ENCODE data around the gene ASCC1.

DNA sequence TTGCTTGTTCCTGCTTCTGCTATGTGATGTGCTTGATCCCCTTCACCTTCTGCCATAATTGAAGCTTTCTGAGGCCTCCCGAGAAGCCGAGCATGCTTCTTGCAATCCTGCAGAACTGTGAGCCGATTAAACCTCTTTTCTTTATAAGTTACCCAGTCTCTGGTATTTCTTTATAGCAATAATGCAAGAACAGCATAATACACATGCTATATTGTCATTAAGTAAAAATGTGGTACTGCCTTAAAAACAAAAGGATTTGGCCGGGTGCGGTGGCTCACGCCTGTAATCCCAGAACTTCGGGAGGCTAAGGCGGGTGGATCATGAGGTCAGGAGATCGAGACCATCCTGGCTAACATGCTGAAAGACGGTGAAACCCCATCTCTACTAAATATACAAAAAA, 59.9 kb downstream of the ASCC1 start:
- TF ChIP-seq, protein P1, sequence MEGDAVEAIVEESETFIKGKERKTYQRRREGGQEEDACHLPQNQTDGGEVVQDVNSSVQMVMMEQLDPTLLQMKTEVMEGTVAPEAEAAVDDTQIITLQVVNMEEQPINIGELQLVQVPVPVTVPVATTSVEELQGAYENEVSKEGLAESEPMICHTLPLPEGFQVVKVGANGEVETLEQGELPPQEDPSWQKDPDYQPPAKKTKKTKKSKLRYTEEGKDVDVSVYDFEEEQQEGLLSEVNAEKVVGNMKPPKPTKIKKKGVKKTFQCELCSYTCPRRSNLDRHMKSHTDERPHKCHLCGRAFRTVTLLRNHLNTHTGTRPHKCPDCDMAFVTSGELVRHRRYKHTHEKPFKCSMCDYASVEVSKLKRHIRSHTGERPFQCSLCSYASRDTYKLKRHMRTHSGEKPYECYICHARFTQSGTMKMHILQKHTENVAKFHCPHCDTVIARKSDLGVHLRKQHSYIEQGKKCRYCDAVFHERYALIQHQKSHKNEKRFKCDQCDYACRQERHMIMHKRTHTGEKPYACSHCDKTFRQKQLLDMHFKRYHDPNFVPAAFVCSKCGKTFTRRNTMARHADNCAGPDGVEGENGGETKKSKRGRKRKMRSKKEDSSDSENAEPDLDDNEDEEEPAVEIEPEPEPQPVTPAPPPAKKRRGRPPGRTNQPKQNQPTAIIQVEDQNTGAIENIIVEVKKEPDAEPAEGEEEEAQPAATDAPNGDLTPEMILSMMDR (IDR thresholded peaks at IDR 0.05; ENCODE audit: low read depth, low read length, poor library complexity, severe bottlenecking): no peak
- no peak for TF ChIP-seq EZH2phosphoT487 (IDR thresholded peaks at IDR 0.05; ENCODE audit: borderline replicate concordance, low read length)
